ENCODE data around the gene RAMAC.

GRCh38 chr15:83012636-83013035 is 26.6 kb downstream of the RAMAC start:
- TF ChIP-seq, protein P1, sequence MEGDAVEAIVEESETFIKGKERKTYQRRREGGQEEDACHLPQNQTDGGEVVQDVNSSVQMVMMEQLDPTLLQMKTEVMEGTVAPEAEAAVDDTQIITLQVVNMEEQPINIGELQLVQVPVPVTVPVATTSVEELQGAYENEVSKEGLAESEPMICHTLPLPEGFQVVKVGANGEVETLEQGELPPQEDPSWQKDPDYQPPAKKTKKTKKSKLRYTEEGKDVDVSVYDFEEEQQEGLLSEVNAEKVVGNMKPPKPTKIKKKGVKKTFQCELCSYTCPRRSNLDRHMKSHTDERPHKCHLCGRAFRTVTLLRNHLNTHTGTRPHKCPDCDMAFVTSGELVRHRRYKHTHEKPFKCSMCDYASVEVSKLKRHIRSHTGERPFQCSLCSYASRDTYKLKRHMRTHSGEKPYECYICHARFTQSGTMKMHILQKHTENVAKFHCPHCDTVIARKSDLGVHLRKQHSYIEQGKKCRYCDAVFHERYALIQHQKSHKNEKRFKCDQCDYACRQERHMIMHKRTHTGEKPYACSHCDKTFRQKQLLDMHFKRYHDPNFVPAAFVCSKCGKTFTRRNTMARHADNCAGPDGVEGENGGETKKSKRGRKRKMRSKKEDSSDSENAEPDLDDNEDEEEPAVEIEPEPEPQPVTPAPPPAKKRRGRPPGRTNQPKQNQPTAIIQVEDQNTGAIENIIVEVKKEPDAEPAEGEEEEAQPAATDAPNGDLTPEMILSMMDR (IDR thresholded peaks at IDR 0.05; ENCODE audit: low read depth, low read length) = no peak
- TF ChIP-seq EZH2phosphoT487 (IDR thresholded peaks at IDR 0.05; ENCODE audit: low read depth) = no peak
